ENCODE data around the gene KPNA2. TPM values are rescaled to one million over a fixed set of nuclear protein-coding genes. Genes with fewer than 3 reads are reported as not detected.

Gene KPNA2
- total and polyA plus RNA-seq, 2 of the 13 experiments (the other 11 are each of a cell fraction or from before 2014, with no cell fraction given) = 111 to 305 TPM

DNA sequence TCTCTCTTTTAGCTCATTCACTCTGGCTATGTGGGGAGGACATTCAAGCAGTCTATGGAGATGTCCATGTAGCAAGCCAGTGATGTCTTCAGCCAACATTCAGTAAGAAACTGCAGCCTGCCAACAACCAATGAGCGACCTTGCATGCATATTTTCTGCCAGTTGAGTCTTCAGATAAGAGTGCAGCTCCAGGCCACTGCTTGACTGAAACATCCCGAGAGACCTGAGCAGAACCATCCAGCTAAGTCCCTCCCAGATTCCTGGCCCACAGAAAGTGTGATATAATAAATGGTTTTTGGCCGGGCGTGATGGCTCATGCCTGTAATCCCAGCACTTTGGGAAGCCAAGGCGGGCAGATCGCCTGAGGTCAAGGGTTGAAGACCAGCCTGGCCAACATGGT lies 28.7 kb upstream of the KPNA2 start:
- POLR2A ChIA-PET = no interaction called here
- Histone ChIP-seq H3K4me2 (ENCODE audit: low read depth, low read length) (no peak overlapping the region), H3K4me1 (ENCODE audit: insufficient read depth, low read length) (no peaks in the 10 kb centered on the region), H3K9me3 (ENCODE audit: low read length) (no peaks in the 10 kb centered on the region), H4K20me1 (ENCODE audit: insufficient read depth, low read length) (no peaks in the 10 kb centered on the region), H3K27me3 (ENCODE audit: control insufficient read depth in 1 of 2, insufficient read depth in 2 of 2, low read length in 2 of 2) (no peaks in the 10 kb centered on the region), H3K4me3 (replicated peaks in 1 of 3; ENCODE audit: insufficient read depth in 1 of 3, low read depth in 2 of 3, low read length in 3 of 3) (no peak overlapping the region), H3K9ac (ENCODE audit: insufficient read depth, low read depth, low read length) (no peak overlapping the region), H3K79me2 (ENCODE audit: insufficient read depth, low read length) (no peaks in the 10 kb centered on the region), H3K36me3 (replicated peaks in 1 of 2; ENCODE audit: control insufficient read depth in 1 of 2, insufficient read depth in 2 of 2, low read length in 2 of 2) (no peaks in the 10 kb centered on the region), H2AFZ (ENCODE audit: low read length) (no peak overlapping the region), H3K27ac (ENCODE audit: extremely low read length, insufficient read depth, low read length) (no peak overlapping the region)
- WGBS (ENCODE audit: low lambda C conversion rate) = 31% methylated on average over 4 of the region's 6 CpGs
- intact Hi-C loops (cut with micrococcal nuclease; ENCODE audit: unreplicated experiment) (no loop called here), in situ Hi-C loops (cut with HindIII; ENCODE audit: extremely low pct_ligation_motif_present, low pct_unique_long_range_greater_than_20kb) (no loop called here)
- TF ChIP-seq NRL (CRISPR knock-in tag; IDR thresholded peaks at IDR 0.05; ENCODE audit: borderline replicate concordance) (no peak), ZNF883 (CRISPR knock-in tag; IDR thresholded peaks at IDR 0.05; ENCODE audit: not compliant biosample characterization) (no peak), ZNF292 (CRISPR knock-in tag; IDR thresholded peaks at IDR 0.05; ENCODE audit: borderline replicate concordance, low read depth) (no peak), SOX5 (CRISPR knock-in tag; IDR thresholded peaks at IDR 0.05; ENCODE audit: borderline replicate concordance) (no peak), KMT2B (CRISPR knock-in tag; IDR thresholded peaks at IDR 0.05) (no peak), ARID3A (IDR thresholded peaks at IDR 0.05; ENCODE audit: low read depth, low read length) (no peak), MED8 (CRISPR knock-in tag; IDR thresholded peaks at IDR 0.05; ENCODE audit: insufficient replicate concordance) (no peak), ASH2L (IDR thresholded peaks at IDR 0.05; ENCODE audit: insufficient read length, low read depth, low read length) (no peak), ZNF550 (CRISPR knock-in tag; IDR thresholded peaks at IDR 0.05; ENCODE audit: borderline replicate concordance) (no peak), BRF2 (CRISPR knock-in tag; IDR thresholded peaks at IDR 0.05) (no peak), YY1 (IDR thresholded peaks at IDR 0.05; ENCODE audit: insufficient read depth, insufficient replicate concordance, low read depth, low read length) (no peak), SIN3B (IDR thresholded peaks at IDR 0.05; ENCODE audit: low read length) (no peak), RNF2 (conservative IDR thresholded peaks at IDR 0.05; ENCODE audit: low read depth) (no peak), ZC3H4 (CRISPR knock-in tag; IDR thresholded peaks at IDR 0.05; ENCODE audit: borderline replicate concordance) (no peak), KAT7 (CRISPR knock-in tag; IDR thresholded peaks at IDR 0.05; ENCODE audit: borderline replicate concordance) (no peak), IKZF5 (CRISPR knock-in tag; IDR thresholded peaks at IDR 0.05) (no peak), ZNF674 (CRISPR knock-in tag; IDR thresholded peaks at IDR 0.05; ENCODE audit: low read depth) (no peak)
- BruUV-seq (replicated peaks) = no TSS peak
- FAIRE-seq (no peak), ATAC-seq (no peak), DNase-seq (ENCODE audit: low spot score) (no peak)
- CTCF ChIA-PET (ENCODE audit: low intra/inter-chr PET ratio, low total read pairs) = no interaction called here

Data from HepG2 (cell line).